ENCODE results near the gene ZMYND12.
"Not testable (repeated sequence)": the region's sequence is repeated elsewhere in the genome, so short reads cannot be mapped to it uniquely, and the experiment has no call there.

Gene ZMYND12

DNA sequence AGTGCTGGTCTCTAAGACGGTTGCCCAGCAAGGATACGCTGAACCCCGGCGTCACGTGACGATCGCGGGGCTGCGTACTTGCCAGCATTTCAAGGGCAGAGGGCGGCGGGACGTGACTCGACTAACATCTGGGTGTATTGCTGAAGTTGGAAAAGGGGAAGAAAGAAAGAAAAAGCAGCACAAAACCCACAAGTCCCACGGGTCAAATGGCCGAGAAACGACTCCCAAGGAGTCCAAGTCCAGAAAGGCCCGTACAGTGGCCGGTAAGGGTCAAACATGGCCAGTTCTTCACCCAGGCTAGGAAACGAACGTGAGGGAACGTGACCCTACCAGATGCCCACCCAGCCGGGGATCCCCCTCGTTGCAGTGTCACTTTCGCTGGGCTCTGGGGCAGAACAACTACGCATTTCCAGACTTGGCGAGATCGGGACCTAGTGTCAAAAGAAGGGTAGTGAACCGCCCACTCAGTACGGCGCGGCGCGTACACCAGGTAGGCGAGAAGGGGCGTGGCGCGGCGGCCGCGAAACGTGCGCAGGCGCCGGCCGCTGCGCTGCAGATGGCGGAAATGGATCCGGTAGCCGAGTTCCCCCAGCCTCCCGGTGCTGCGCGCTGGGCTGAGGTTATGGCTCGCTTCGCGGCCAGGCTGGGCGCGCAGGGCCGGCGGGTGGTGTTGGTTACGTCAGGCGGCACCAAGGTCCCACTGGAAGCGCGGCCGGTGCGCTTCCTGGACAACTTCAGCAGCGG is at the start of gene ZMYND12, which contains the start of gene PPCS:
ZMYND12 (minus strand) TSS at position 13 of the 744 bp plus-strand sequence. CDS start 25 bp downstream, outside the sequence.
PPCS (plus strand) TSS at position 534 of the 744 bp plus-strand sequence; CDS start at position 557, 23 bp downstream.
- peaks cover 4% of the 10 kb centered on the region for H3K4me1 ChIP-seq (ENCODE audit: control insufficient read depth, insufficient read depth, low read length)
- H3K9me3 ChIP-seq (ENCODE audit: control insufficient read depth, insufficient read depth, low read depth, low read length), result no peaks in the 10 kb centered on the region
- peak within 1 kb of the TSS; percentile 94 for H3K9ac ChIP-seq (ENCODE audit: low read length)
- peaks cover 29% of the 10 kb centered on the region for H3K36me3 ChIP-seq (ENCODE audit: control insufficient read depth, insufficient read depth, low read length)
- H3K4me3 ChIP-seq (ENCODE audit: low read depth, low read length), result peak within 1 kb of the TSS; percentile 77
- H3K27me3 ChIP-seq (ENCODE audit: control insufficient read depth, insufficient read depth, low read length), result no peaks in the 10 kb centered on the region
- H3K27ac ChIP-seq (ENCODE audit: low read depth, low read length), result peak within 1 kb of the TSS; percentile 76

GRCh38 chr1:42504535-42505128 is 48.8 kb upstream of the ZMYND12 start:
- Histone ChIP-seq H3K4me3 (ENCODE audit: low read depth, low read length) (no peak overlapping the region), H3K36me3 (ENCODE audit: control insufficient read depth, insufficient read depth, low read length) (no peaks in the 10 kb centered on the region), H3K27ac (ENCODE audit: low read depth, low read length) (no peak overlapping the region), H3K4me1 (ENCODE audit: control insufficient read depth, insufficient read depth, low read length) (no peaks in the 10 kb centered on the region), H3K9me3 (ENCODE audit: control insufficient read depth, insufficient read depth, low read depth, low read length) (peaks cover 66% of the 10 kb centered on the region), H3K27me3 (ENCODE audit: control insufficient read depth, insufficient read depth, low read length) (no peaks in the 10 kb centered on the region), H3K9ac (ENCODE audit: low read length) (no peak overlapping the region)

DNA sequence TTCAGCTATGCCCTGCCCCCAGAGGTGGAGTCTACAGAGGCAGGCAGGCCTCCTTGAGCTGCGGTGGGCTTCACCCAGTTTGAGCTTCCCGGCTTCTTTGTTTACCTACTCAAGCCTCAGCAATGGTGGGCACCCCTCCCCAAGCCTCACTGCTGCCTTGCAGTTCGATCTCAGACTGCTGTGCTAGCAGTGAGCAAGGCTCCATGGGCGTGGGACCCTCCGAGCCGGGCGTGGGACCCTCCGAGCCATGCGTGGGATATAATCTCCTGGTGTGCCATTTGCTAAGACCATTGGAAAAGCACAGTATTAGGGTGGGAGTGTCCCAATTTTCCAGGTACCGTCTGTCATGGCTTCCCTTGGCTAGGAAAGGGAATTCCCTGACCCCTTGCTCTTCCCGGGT is 46.2 kb upstream of the ZMYND12 start:
- H3K27ac ChIP-seq (ENCODE audit: low read depth, low read length); H3K9ac ChIP-seq (ENCODE audit: low read length); H3K4me1 ChIP-seq (ENCODE audit: control insufficient read depth, insufficient read depth, low read length); H3K4me3 ChIP-seq (ENCODE audit: low read depth, low read length); H3K36me3 ChIP-seq (ENCODE audit: control insufficient read depth, insufficient read depth, low read length); H3K27me3 ChIP-seq (ENCODE audit: control insufficient read depth, insufficient read depth, low read length): not testable (repeated sequence)
- H3K9me3 ChIP-seq (ENCODE audit: control insufficient read depth, insufficient read depth, low read depth, low read length), result peaks cover 48% of the 10 kb centered on the region

- Histone ChIP-seq H3K9ac (ENCODE audit: low read length) (no peak overlapping the region), H3K4me3 (ENCODE audit: low read depth, low read length) (no peak overlapping the region), H3K4me1 (ENCODE audit: control insufficient read depth, insufficient read depth, low read length) (no peaks in the 10 kb centered on the region), H3K36me3 (ENCODE audit: control insufficient read depth, insufficient read depth, low read length) (no peaks in the 10 kb centered on the region), H3K27ac (ENCODE audit: low read depth, low read length) (no peak overlapping the region), H3K9me3 (ENCODE audit: control insufficient read depth, insufficient read depth, low read depth, low read length) (no peaks in the 10 kb centered on the region), H3K27me3 (ENCODE audit: control insufficient read depth, insufficient read depth, low read length) (no peaks in the 10 kb centered on the region; the same call in 1 of the 2 replicates)
Measured at GRCh38 chr1:42490237-42490636, 34.4 kb upstream of the ZMYND12 start.

DNA sequence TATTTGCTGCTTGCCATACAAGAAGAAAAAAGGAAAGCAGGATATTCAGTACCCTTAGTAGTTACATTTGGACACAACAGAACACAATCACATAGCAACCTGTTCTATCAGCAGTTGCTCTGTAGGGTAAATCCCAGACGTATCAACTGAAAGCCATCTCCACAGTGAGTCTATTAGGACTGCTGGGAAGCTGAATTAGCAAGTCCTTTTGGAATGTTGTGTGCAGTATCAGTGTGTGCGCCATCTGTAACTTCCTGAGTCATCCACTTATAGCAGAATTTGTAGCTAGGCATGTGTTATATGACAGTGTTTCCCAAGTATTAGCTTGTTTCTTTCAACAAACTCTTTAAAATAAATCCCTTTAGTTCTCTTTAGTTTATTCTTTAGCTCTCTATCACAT is 28.6 kb upstream of the ZMYND12 start:
- H3K4me3 ChIP-seq (ENCODE audit: low read depth, low read length), result no peak overlapping the region
- no peaks in the 10 kb centered on the region for H3K4me1 ChIP-seq (ENCODE audit: control insufficient read depth, insufficient read depth, low read length)
- H3K27ac ChIP-seq (ENCODE audit: low read depth, low read length), result no peak overlapping the region
- H3K9me3 ChIP-seq (ENCODE audit: control insufficient read depth, insufficient read depth, low read depth, low read length), result no peaks in the 10 kb centered on the region
- H3K27me3 ChIP-seq (ENCODE audit: control insufficient read depth, insufficient read depth, low read length), result no peaks in the 10 kb centered on the region; the same call in 1 of the 2 replicates
- H3K36me3 ChIP-seq (ENCODE audit: control insufficient read depth, insufficient read depth, low read length), result no peaks in the 10 kb centered on the region
- H3K9ac ChIP-seq (ENCODE audit: low read length), result no peak overlapping the region

DNA sequence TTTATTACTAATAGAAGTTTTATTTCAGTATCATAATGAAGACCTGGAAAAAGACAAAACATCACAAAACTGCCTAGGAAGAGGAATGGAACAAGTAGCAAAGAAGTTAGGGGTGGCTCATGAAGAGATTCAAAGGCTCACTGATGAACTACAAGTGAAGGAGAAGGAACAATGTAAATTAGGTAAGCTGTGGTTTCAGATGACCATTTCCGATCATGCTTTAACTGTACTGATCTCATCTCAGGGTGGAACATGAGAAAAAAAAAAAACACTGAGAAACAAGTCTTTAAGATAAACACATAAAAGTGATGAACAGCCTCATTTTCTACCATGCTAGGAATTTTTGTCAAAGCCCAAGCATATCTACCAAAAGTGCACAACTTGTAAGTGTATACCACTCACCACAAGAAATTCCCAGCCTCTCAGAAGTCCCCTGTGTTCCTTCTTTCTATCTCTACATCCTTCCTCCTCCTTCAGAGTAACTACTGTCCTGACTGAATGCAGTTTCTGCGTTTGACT is 26.9 kb upstream of the ZMYND12 start:
- Histone ChIP-seq H3K36me3 (ENCODE audit: control insufficient read depth, insufficient read depth, low read length) (no peaks in the 10 kb centered on the region), H3K27me3 (ENCODE audit: control insufficient read depth, insufficient read depth, low read length) (no peaks in the 10 kb centered on the region; the same call in 1 of the 2 replicates), H3K4me1 (ENCODE audit: control insufficient read depth, insufficient read depth, low read length) (no peaks in the 10 kb centered on the region), H3K27ac (ENCODE audit: low read depth, low read length) (no peak overlapping the region), H3K9me3 (ENCODE audit: control insufficient read depth, insufficient read depth, low read depth, low read length) (no peaks in the 10 kb centered on the region), H3K4me3 (ENCODE audit: low read depth, low read length) (no peak overlapping the region), H3K9ac (ENCODE audit: low read length) (no peak overlapping the region)

DNA sequence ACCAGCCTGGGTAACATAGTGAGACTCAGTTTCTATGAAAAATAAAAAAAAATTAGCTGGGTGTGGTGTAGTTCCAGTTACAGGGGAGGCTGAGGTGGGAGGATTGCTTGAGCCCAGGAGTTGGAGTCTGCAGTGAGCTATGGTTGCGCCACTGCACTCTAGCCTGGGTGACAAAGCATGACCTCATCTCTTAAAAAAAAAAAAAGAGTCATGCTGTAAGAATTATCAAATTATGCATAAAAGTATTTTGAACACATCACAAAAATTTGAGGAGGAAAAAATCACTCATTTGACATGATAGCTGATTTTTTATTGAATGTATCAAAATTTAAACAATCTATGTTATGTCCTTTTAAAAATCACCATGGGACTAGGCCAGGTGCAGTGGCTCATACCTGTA is 25.1 kb upstream of the ZMYND12 start:
- Histone ChIP-seq H3K4me1 (ENCODE audit: control insufficient read depth, insufficient read depth, low read length) (no peaks in the 10 kb centered on the region), H3K9me3 (ENCODE audit: control insufficient read depth, insufficient read depth, low read depth, low read length) (no peaks in the 10 kb centered on the region), H3K9ac (ENCODE audit: low read length) (no peak overlapping the region), H3K27me3 (ENCODE audit: control insufficient read depth, insufficient read depth, low read length) (no peaks in the 10 kb centered on the region), H3K4me3 (ENCODE audit: low read depth, low read length) (no peak overlapping the region), H3K27ac (ENCODE audit: low read depth, low read length) (no peak overlapping the region), H3K36me3 (ENCODE audit: control insufficient read depth, insufficient read depth, low read length) (no peaks in the 10 kb centered on the region)

DNA sequence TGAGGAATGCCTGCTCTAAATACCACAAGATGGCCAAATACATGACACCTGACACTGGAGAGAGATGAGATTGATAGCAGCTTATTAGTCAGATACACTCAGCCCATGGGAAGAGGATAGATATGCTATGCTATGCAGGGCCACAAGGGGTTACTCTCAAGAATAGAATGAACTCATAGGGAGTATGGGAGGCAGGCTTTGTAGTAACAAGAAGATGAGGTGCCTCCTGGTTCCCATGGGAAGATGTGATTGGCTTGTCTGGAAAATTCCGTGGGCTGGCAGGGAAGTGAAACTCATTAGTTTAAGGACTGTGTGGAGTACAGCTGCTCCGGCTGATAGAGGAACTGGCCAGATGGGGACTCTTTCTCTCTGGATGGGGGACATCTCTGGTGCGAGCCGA is 23.8 kb upstream of the ZMYND12 start:
- Histone ChIP-seq H3K27ac (ENCODE audit: low read depth, low read length) (no peak overlapping the region), H3K9me3 (ENCODE audit: control insufficient read depth, insufficient read depth, low read depth, low read length) (no peaks in the 10 kb centered on the region), H3K4me1 (ENCODE audit: control insufficient read depth, insufficient read depth, low read length) (no peaks in the 10 kb centered on the region), H3K9ac (ENCODE audit: low read length) (no peak overlapping the region), H3K4me3 (ENCODE audit: low read depth, low read length) (no peak overlapping the region), H3K36me3 (ENCODE audit: control insufficient read depth, insufficient read depth, low read length) (no peaks in the 10 kb centered on the region), H3K27me3 (ENCODE audit: control insufficient read depth, insufficient read depth, low read length) (no peaks in the 10 kb centered on the region)

GRCh38 chr1:42477775-42478174 is 22.0 kb upstream of the ZMYND12 start:
- Histone ChIP-seq H3K36me3 (ENCODE audit: control insufficient read depth, insufficient read depth, low read length) (no peaks in the 10 kb centered on the region), H3K4me3 (ENCODE audit: low read depth, low read length) (no peak overlapping the region), H3K27me3 (ENCODE audit: control insufficient read depth, insufficient read depth, low read length) (no peaks in the 10 kb centered on the region), H3K27ac (ENCODE audit: low read depth, low read length) (no peak overlapping the region), H3K9me3 (ENCODE audit: control insufficient read depth, insufficient read depth, low read depth, low read length) (no peaks in the 10 kb centered on the region), H3K9ac (ENCODE audit: low read length) (no peak overlapping the region), H3K4me1 (ENCODE audit: control insufficient read depth, insufficient read depth, low read length) (no peaks in the 10 kb centered on the region)

GRCh38 chr1:42477354-42477753 is 21.5 kb upstream of the ZMYND12 start:
- not testable (repeated sequence) for H3K4me3 ChIP-seq (ENCODE audit: low read depth, low read length); H3K27ac ChIP-seq (ENCODE audit: low read depth, low read length); H3K4me1 ChIP-seq (ENCODE audit: control insufficient read depth, insufficient read depth, low read length); H3K36me3 ChIP-seq (ENCODE audit: control insufficient read depth, insufficient read depth, low read length); H3K9ac ChIP-seq (ENCODE audit: low read length); H3K27me3 ChIP-seq (ENCODE audit: control insufficient read depth, insufficient read depth, low read length); H3K9me3 ChIP-seq (ENCODE audit: control insufficient read depth, insufficient read depth, low read depth, low read length)

DNA sequence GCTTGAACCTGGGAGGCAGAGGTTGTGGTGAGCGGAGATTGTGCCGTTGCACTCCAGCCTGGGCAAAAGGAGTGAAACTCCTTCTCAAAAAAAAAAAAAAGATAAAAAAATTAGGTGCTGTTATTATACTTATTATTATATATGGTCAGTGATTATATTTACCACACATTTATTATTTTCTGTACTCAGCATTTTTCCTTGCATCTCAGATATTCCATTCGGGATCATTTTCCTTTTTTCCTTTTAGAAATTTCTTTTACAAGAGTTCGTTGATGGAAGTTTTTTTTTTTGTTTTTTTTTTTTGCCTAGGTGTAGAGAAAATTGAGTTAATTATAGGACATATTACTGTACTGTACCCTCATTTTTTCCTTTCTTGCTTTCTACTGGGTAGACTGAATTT is 20.8 kb upstream of the ZMYND12 start:
- Histone ChIP-seq H3K4me1 (ENCODE audit: control insufficient read depth, insufficient read depth, low read length) (no peaks in the 10 kb centered on the region), H3K27me3 (ENCODE audit: control insufficient read depth, insufficient read depth, low read length) (no peaks in the 10 kb centered on the region), H3K36me3 (ENCODE audit: control insufficient read depth, insufficient read depth, low read length) (no peaks in the 10 kb centered on the region), H3K27ac (ENCODE audit: low read depth, low read length) (no peak overlapping the region), H3K9ac (ENCODE audit: low read length) (no peak overlapping the region), H3K4me3 (ENCODE audit: low read depth, low read length) (no peak overlapping the region), H3K9me3 (ENCODE audit: control insufficient read depth, insufficient read depth, low read depth, low read length) (no peaks in the 10 kb centered on the region)
